ENCODE data around the gene PGAP2. TPM values are rescaled to one million over a fixed set of nuclear protein-coding genes. Genes with fewer than 3 reads are reported as not detected.
A peak's percentile ranks its signal among the peaks of the same experiment; 100 is the strongest.

PGAP2 gene
- total and polyA plus RNA-seq, 2 of the 13 experiments (the other 11 are each of a cell fraction or from before 2014, with no cell fraction given): 21.5 to 47.8 TPM

DNA sequence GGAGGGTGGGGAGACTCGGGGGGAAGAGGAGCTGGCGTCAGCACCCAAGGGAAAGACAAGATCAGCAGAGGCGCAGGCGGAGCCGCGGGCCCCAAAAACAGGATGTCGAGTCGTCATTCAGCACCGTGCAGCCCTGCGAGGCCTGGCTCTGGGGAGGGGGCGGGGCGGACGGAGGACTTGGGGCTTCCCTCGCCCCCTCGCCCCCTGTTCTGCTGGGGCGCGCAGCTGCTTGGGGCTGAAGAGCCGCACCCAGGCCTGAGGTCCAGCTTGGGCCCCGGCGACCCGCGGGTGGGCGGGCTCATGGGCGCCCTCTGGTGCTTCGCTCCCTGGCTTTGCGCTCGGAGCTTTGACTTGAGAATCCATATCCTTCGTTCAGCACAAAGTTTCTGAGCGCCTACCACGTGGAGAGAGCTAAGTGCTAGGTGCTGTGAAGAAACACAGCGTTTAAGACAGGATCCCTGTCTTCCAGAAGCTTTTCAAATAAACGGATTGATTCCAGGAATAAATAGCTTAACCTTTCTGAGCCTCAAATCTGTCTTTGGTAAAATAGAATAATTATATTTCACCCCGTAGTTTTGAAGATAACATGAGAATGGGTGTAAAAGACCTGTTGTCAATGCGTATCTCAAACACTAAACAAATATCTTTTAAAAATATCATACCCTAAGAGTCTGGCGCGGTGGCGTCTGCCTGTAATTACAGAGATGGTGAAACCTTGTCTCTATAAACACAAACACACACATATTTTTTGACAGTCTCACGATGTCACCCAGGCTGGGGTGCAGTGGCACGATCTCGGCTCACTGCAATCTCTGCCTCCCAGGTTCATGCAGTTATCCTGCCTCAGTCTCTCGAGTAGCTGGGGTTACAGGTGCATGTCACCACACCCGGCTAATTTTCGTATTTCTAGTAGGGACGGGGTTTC, 33.3 kb downstream of the PGAP2 start (continued):
- TF ChIP-seq ZNF687 (CRISPR knock-in tag; IDR thresholded peaks at IDR 0.05) (peak; percentile 94), FOXC1 (CRISPR knock-in tag; IDR thresholded peaks at IDR 0.05; ENCODE audit: borderline replicate concordance) (0 out of 2 replicates have a peak, but pooled peaks have one; percentile 40), MLLT10 (CRISPR knock-in tag; IDR thresholded peaks at IDR 0.05) (no peak), RBM39 (IDR thresholded peaks at IDR 0.05; ENCODE audit: low read depth, low read length, poor library complexity, severe bottlenecking) (peak; percentile 40), YY1 (IDR thresholded peaks at IDR 0.05; ENCODE audit: insufficient read depth, insufficient replicate concordance, low read depth, low read length) (peak; percentile 64), ZNF501 (CRISPR knock-in tag; IDR thresholded peaks at IDR 0.05) (peak; percentile 74), KLF16 (CRISPR knock-in tag; IDR thresholded peaks at IDR 0.05) (peak in 1 of 2 experiments; percentile 39; a peak in 1 of 4 replicates), HNRNPLL (IDR thresholded peaks at IDR 0.05; ENCODE audit: low read depth, low read length, poor library complexity, severe bottlenecking) (peak; percentile 52)
- TF ChIP-seq, protein P1, sequence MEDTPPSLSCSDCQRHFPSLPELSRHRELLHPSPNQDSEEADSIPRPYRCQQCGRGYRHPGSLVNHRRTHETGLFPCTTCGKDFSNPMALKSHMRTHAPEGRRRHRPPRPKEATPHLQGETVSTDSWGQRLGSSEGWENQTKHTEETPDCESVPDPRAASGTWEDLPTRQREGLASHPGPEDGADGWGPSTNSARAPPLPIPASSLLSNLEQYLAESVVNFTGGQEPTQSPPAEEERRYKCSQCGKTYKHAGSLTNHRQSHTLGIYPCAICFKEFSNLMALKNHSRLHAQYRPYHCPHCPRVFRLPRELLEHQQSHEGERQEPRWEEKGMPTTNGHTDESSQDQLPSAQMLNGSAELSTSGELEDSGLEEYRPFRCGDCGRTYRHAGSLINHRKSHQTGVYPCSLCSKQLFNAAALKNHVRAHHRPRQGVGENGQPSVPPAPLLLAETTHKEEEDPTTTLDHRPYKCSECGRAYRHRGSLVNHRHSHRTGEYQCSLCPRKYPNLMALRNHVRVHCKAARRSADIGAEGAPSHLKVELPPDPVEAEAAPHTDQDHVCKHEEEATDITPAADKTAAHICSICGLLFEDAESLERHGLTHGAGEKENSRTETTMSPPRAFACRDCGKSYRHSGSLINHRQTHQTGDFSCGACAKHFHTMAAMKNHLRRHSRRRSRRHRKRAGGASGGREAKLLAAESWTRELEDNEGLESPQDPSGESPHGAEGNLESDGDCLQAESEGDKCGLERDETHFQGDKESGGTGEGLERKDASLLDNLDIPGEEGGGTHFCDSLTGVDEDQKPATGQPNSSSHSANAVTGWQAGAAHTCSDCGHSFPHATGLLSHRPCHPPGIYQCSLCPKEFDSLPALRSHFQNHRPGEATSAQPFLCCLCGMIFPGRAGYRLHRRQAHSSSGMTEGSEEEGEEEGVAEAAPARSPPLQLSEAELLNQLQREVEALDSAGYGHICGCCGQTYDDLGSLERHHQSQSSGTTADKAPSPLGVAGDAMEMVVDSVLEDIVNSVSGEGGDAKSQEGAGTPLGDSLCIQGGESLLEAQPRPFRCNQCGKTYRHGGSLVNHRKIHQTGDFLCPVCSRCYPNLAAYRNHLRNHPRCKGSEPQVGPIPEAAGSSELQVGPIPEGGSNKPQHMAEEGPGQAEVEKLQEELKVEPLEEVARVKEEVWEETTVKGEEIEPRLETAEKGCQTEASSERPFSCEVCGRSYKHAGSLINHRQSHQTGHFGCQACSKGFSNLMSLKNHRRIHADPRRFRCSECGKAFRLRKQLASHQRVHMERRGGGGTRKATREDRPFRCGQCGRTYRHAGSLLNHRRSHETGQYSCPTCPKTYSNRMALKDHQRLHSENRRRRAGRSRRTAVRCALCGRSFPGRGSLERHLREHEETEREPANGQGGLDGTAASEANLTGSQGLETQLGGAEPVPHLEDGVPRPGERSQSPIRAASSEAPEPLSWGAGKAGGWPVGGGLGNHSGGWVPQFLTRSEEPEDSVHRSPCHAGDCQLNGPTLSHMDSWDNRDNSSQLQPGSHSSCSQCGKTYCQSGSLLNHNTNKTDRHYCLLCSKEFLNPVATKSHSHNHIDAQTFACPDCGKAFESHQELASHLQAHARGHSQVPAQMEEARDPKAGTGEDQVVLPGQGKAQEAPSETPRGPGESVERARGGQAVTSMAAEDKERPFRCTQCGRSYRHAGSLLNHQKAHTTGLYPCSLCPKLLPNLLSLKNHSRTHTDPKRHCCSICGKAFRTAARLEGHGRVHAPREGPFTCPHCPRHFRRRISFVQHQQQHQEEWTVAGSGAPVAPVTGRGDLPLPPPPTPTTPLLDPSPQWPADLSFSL (CRISPR knock-in tag; IDR thresholded peaks at IDR 0.05): no peak
- TF ChIP-seq, protein P2, sequence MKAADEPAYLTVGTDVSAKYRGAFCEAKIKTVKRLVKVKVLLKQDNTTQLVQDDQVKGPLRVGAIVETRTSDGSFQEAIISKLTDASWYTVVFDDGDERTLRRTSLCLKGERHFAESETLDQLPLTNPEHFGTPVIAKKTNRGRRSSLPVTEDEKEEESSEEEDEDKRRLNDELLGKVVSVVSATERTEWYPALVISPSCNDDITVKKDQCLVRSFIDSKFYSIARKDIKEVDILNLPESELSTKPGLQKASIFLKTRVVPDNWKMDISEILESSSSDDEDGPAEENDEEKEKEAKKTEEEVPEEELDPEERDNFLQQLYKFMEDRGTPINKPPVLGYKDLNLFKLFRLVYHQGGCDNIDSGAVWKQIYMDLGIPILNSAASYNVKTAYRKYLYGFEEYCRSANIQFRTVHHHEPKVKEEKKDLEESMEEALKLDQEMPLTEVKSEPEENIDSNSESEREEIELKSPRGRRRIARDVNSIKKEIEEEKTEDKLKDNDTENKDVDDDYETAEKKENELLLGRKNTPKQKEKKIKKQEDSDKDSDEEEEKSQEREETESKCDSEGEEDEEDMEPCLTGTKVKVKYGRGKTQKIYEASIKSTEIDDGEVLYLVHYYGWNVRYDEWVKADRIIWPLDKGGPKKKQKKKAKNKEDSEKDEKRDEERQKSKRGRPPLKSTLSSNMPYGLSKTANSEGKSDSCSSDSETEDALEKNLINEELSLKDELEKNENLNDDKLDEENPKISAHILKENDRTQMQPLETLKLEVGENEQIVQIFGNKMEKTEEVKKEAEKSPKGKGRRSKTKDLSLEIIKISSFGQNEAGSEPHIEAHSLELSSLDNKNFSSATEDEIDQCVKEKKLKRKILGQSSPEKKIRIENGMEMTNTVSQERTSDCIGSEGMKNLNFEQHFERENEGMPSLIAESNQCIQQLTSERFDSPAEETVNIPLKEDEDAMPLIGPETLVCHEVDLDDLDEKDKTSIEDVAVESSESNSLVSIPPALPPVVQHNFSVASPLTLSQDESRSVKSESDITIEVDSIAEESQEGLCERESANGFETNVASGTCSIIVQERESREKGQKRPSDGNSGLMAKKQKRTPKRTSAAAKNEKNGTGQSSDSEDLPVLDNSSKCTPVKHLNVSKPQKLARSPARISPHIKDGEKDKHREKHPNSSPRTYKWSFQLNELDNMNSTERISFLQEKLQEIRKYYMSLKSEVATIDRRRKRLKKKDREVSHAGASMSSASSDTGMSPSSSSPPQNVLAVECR (CRISPR knock-in tag; IDR thresholded peaks at IDR 0.05; ENCODE audit: borderline replicate concordance): peak; percentile 84; the same call in 1 of the 2 replicates

Measured in HepG2 (cell line).